Liver (tissue), 9 donors: ENCODE data around the gene FNDC8. TPM values are rescaled to one million over a fixed set of nuclear protein-coding genes. Genes with fewer than 3 reads are reported as not detected.

Experiments
- DNase-seq: peaks from one replicate; pipeline ENCODE4 v3.0.0-alpha.2; 2017; ENCODE audit warnings: low spot score
- H3K27ac ChIP-seq, 2 donors: one replicate each; pipeline ENCODE4 v1.7.0; 2013; ENCODE audit warnings: inconsistent platforms in 2 of 2, low read length in 2 of 2, control low read depth in 1 of 2, low read depth in 1 of 2, mild to moderate bottlenecking in 1 of 2
- H3K27me3 ChIP-seq, 4 donors: one replicate each; pipeline versions ENCODE4 v1.6.1 to v1.7.0; 2013; ENCODE audit warnings: low read length in 3 of 4, inconsistent platforms in 1 of 4, mild to moderate bottlenecking in 1 of 4, moderate library complexity in 1 of 4; ENCODE audit not compliant: control insufficient read depth in 4 of 4, insufficient read depth in 4 of 4
- H3K36me3 ChIP-seq, 4 donors: one replicate each; pipeline versions ENCODE4 v1.6.1 to v1.7.0; 2013; ENCODE audit warnings: low read length in 3 of 4, mild to moderate bottlenecking in 3 of 4, low read depth in 1 of 4, moderate library complexity in 1 of 4; ENCODE audit not compliant: control insufficient read depth in 4 of 4, insufficient read depth in 3 of 4
- H3K4me1 ChIP-seq, 4 donors: one replicate each; pipeline versions ENCODE4 v1.6.1 to v1.7.0; 2013; ENCODE audit warnings: low read length in 3 of 4, mild to moderate bottlenecking in 3 of 4, moderate library complexity in 1 of 4; ENCODE audit not compliant: control insufficient read depth in 4 of 4, insufficient read depth in 4 of 4
- H3K4me3 ChIP-seq, 3 donors: one replicate each; pipeline versions ENCODE4 v1.6.1 to v1.7.0; 2013; ENCODE audit warnings: low read length in 3 of 3, control low read depth in 1 of 3, low read depth in 1 of 3, mild to moderate bottlenecking in 1 of 3
- H3K9ac ChIP-seq, 2 donors: one replicate each; pipeline ENCODE4 v1.7.0; 2013; ENCODE audit warnings: low read length in 2 of 2, mild to moderate bottlenecking in 2 of 2, moderate library complexity in 2 of 2, control low read depth in 1 of 2, low read depth in 1 of 2
- H3K9me3 ChIP-seq, 4 donors: one replicate each; pipeline versions ENCODE4 v1.6.1 to v1.7.0; 2013; ENCODE audit warnings: low read length in 3 of 4; ENCODE audit not compliant: control insufficient read depth in 4 of 4
- ATF3 ChIP-seq: IDR thresholded peaks from 2 replicates; pipeline ENCODE4 v1.6.1; 2016; ENCODE audit warnings: antibody characterized with exemption
- CTCF ChIP-seq: fragments of 150-350 bp; IDR thresholded peaks from 2 replicates; pipeline ENCODE4 v1.5.1; 2017; ENCODE audit warnings: improper control_type of control experiment, low read depth, low read length; ENCODE audit not compliant: missing input control
- EGR1 ChIP-seq, 2 donors: IDR thresholded peaks; 2 replicates each; pipeline ENCODE4 v1.6.1; 2016 to 2018; ENCODE audit warnings: antibody characterized with exemption in 2 of 2, low read depth in 2 of 2
- FOXA1 ChIP-seq: IDR thresholded peaks from 2 replicates; pipeline ENCODE4 v1.6.1; 2016; ENCODE audit warnings: antibody characterized with exemption
- FOXA2 ChIP-seq: IDR thresholded peaks from 2 replicates; pipeline ENCODE4 v1.6.1; 2016; ENCODE audit warnings: antibody characterized with exemption
- GABPA ChIP-seq, 2 donors: IDR thresholded peaks in 1 of 2; conservative IDR thresholded peaks in 1 of 2; 2 replicates each; pipeline ENCODE4 v1.6.1; 2016; ENCODE audit warnings: antibody characterized with exemption in 2 of 2, mild to moderate bottlenecking in 1 of 2, moderate library complexity in 1 of 2
- HNF4A ChIP-seq, 2 donors: conservative IDR thresholded peaks; 2 replicates each; pipeline ENCODE4 v1.6.1; 2016; ENCODE audit warnings: antibody characterized with exemption in 2 of 2, mild to moderate bottlenecking in 2 of 2
- HNF4G ChIP-seq: IDR thresholded peaks from 2 replicates; pipeline ENCODE4 v1.6.1; 2016; ENCODE audit warnings: antibody characterized with exemption
- JUND ChIP-seq, 2 donors: IDR thresholded peaks; 2 replicates each; pipeline ENCODE4 v1.6.1; 2016; ENCODE audit warnings: antibody characterized with exemption in 2 of 2
- MAX ChIP-seq: IDR thresholded peaks from 2 replicates; pipeline ENCODE4 v1.6.1; 2016; ENCODE audit warnings: antibody characterized with exemption
- NR2F2 ChIP-seq: IDR thresholded peaks from 2 replicates; pipeline ENCODE4 v1.6.1; 2016; ENCODE audit warnings: antibody characterized with exemption
- RAD21 ChIP-seq, 2 donors: IDR thresholded peaks; 2 replicates each; pipeline ENCODE4 v1.6.1; 2016; ENCODE audit warnings: antibody characterized with exemption in 2 of 2, mild to moderate bottlenecking in 2 of 2
- REST ChIP-seq: IDR thresholded peaks from 2 replicates; pipeline ENCODE4 v1.6.1; 2016; ENCODE audit warnings: antibody characterized with exemption, mild to moderate bottlenecking
- RXRA ChIP-seq, 2 donors: IDR thresholded peaks; 2 replicates each; pipeline ENCODE4 v1.6.1; 2017 to 2018; ENCODE audit warnings: antibody characterized with exemption in 2 of 2, mild to moderate bottlenecking in 1 of 2
- SP1 ChIP-seq: IDR thresholded peaks from 2 replicates; pipeline ENCODE4 v1.6.1; 2018; ENCODE audit warnings: antibody characterized with exemption, mild to moderate bottlenecking
- TAF1 ChIP-seq: conservative IDR thresholded peaks from 2 replicates; pipeline ENCODE4 v1.6.1; 2016; ENCODE audit warnings: antibody characterized with exemption, mild to moderate bottlenecking
- YY1 ChIP-seq: IDR thresholded peaks from 2 replicates; pipeline ENCODE4 v1.6.1; 2016; ENCODE audit warnings: antibody characterized with exemption, mild to moderate bottlenecking
- ZBTB33 ChIP-seq: IDR thresholded peaks from 2 replicates; pipeline ENCODE4 v1.6.1; 2016; ENCODE audit warnings: antibody characterized with exemption
- WGBS: extraction: QIAGEN DNeasy Blood & Tissue Kit; methylation state at CpG from one replicate; pipeline ENCODE4 v1.1.7; 2013; 5-methylcytosine and 5-hydroxymethylcytosine counted together
- polyA plus RNA-seq, 2 donors: library from polyadenylated mRNA; stranded (reverse) in 1 of 2; unstranded in 1 of 2; fragments of 200-250 nt in 1 of 2; fragments of >200 nt in 1 of 2; fragmentation: Nextera tagmentation in 1 of 2; extraction: Ambion mirVana in 1 of 2; gene quantifications; one replicate each; pipeline versions ENCODE4 v1.2.1 to v1.2.3, GENCODE V29; 2013 to 2015
- total RNA-seq, 2 donors: library from RNA; depleted of rRNA; stranded (reverse); fragments of >200 nt; gene quantifications; one replicate each; pipeline ENCODE4 v1.2.3, GENCODE V29; 2014
- donor health status: healthy.
- donor health status: healthy.
- donor health status: healthy.
- donor health status: healthy.
- donor health status: healthy.

Gene FNDC8
- total and polyA plus RNA-seq, 4 donors, result not detected

- H3K9me3 ChIP-seq, result no peaks in the 10 kb centered on the region
- H3K4me1 ChIP-seq, result peaks cover 0 to 2% (median 0%) of the 10 kb centered on the region in 4 donors
- no peak overlapping the region for H3K27ac ChIP-seq
- TF ChIP-seq EGR1 (IDR thresholded peaks at IDR 0.05; ENCODE audit: low read depth in 2 of 2) (no peak), RAD21 (IDR thresholded peaks at IDR 0.05) (no peak), FOXA1 (no peak), HNF4A (conservative IDR thresholded peaks at IDR 0.05) (no peak), FOXA2 (no peak), TAF1 (no peak), ZBTB33 (no peak), GABPA (IDR thresholded peaks at IDR 0.05 in 1 of 2, conservative IDR thresholded peaks at IDR 0.05 in 1 of 2) (no peak), YY1 (no peak), JUND (IDR thresholded peaks at IDR 0.05) (no peak), ATF3 (no peak), RXRA (IDR thresholded peaks at IDR 0.05) (no peak), MAX (no peak), REST (no peak), SP1 (no peak), CTCF (no peak), HNF4G (no peak), NR2F2 (no peak)
- DNase-seq, result no peak
- H3K36me3 ChIP-seq, result no peaks in the 10 kb centered on the region
- H3K4me3 ChIP-seq, result no peak overlapping the region
- peaks cover 0 to 3% (median 0%) of the 10 kb centered on the region in 4 donors for H3K27me3 ChIP-seq
- WGBS, result 60% methylated on average over 5 of the region's 5 CpGs
- H3K9ac ChIP-seq, result no peak overlapping the region
Observed at GRCh38 chr17:35166526-35166925, 45.1 kb downstream of the FNDC8 start.
